NCI-H1105 treated with DMSO at 0.1 percent for 48 hours (cell line): ENCODE results near the gene CENPO.

Experiments
- DNase-seq: peaks from one replicate; lab custom pipeline; 2025; lab: John Stamatoyannopoulos, UW

The CENPO gene

GRCh38 chr2:24792874-24793760 is at the start of gene CENPO, which contains the start of gene PTRHD1:
Gene CENPO (plus strand): TSS chr2:24793425. CDS start chr2:24793920, 495 bp downstream.
Gene PTRHD1 (minus strand): TSS chr2:24793391. CDS start chr2:24793377, 14 bp downstream.
- DNase-seq = peak; percentile 96

GRCh38 chr2:24743924-24744323 is 49.3 kb upstream of the CENPO start:
- DNase-seq = no peak

- no peak for DNase-seq
Measured at GRCh38 chr2:24744356-24744755, 48.9 kb upstream of the CENPO start.

- DNase-seq = no peak
Measured at GRCh38 chr2:24745825-24746224, 47.4 kb upstream of the CENPO start.

GRCh38 chr2:24747299-24747698 is 45.9 kb upstream of the CENPO start:
- DNase-seq = no peak

GRCh38 chr2:24749069-24749691 is 44.0 kb upstream of the CENPO start:
- no peak for DNase-seq

- no peak for DNase-seq
Measured at GRCh38 chr2:24754985-24755705, 38.1 kb upstream of the CENPO start.

GRCh38 chr2:24756789-24757188 is 36.4 kb upstream of the CENPO start:
- no peak for DNase-seq

GRCh38 chr2:24761866-24762265 is 31.4 kb upstream of the CENPO start:
- no peak for DNase-seq

- DNase-seq = no peak
Measured at GRCh38 chr2:24762518-24762917, 30.7 kb upstream of the CENPO start.

GRCh38 chr2:24763843-24764242 is 29.4 kb upstream of the CENPO start:
- DNase-seq = no peak

GRCh38 chr2:24766609-24767008 is 26.6 kb upstream of the CENPO start:
- no peak for DNase-seq

- no peak for DNase-seq
Measured at GRCh38 chr2:24768013-24768412, 25.2 kb upstream of the CENPO start.

GRCh38 chr2:24768601-24769000 is 24.6 kb upstream of the CENPO start:
- no peak for DNase-seq

- DNase-seq = no peak
Measured at GRCh38 chr2:24771061-24771460, 22.2 kb upstream of the CENPO start.

- DNase-seq = no peak
Measured at GRCh38 chr2:24771764-24772586, 21.2 kb upstream of the CENPO start.

- no peak for DNase-seq
Measured at GRCh38 chr2:24774373-24774772, 18.9 kb upstream of the CENPO start.

GRCh38 chr2:24779116-24779515 is 14.1 kb upstream of the CENPO start:
- no peak for DNase-seq

- no peak for DNase-seq
Measured at GRCh38 chr2:24783641-24784040, 9.6 kb upstream of the CENPO start.

- peak; percentile 8 for DNase-seq
Measured at GRCh38 chr2:24785671-24786321, 7.4 kb upstream of the CENPO start.

- DNase-seq = no peak
Measured at GRCh38 chr2:24787532-24787931, 5.7 kb upstream of the CENPO start.
